NCI-H128 (cell line): ENCODE data around the gene PTH2.

Experiments
- DNase-seq: peaks from one replicate; lab custom pipeline; 2025; ENCODE audit not compliant: unreplicated experiment; lab: John Stamatoyannopoulos, UW

PTH2 gene

DNA sequence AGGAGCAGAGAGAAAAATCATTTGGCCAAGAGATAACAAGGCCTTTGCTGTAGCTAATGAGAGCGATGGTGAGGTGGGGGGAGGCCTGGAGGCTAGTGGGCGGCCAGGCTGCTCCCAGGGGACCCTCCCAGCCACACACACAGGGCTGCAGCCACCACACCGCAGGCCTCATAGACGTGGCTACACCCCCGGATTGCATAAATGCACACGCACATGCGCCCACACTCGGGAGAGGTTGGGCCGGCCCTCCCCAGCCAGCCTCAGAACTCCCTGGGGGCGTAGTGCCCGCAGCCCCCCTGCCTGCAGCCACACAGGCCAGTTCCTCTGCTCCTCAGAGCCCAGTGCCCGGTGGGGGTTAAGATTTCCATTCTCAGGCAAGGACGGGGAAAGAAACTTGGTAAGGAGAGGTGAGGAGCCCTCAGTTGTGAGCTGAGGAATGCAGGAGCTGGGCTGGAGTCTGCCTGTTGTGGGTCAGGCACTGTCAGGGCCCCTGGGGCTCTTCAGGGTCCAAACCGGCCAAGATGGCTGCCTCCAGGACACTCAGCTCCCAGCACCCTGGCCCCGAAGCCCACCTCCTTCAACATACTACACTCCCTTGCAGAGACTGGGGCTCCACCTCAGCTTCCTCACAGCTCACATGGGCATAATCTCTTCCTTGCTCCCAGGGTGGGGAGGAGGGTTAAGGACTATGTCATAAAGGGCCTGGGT is 8.0 kb downstream of the PTH2 start:
- DNase-seq, result no peak

DNA sequence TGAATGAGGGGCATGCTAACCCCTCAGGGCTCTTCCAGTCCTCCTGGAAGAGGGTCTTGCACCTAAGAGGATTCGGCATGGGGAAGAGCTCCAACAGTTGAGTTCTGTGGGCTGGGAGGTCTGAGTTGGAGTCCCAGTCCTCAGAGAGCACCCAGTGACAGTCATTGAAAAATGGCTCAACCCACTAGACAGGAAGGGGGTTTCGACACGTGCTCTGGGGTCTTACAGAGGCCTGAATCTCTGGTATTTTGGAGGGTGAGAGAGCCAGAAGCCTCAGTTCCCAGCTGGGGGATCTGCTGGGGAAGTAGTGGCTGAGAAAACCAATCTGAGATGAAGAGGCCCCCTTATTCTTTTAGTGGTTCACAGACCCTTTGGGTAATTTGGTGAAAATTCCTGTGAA is 9.0 kb downstream of the PTH2 start:
- DNase-seq, result no peak

DNA sequence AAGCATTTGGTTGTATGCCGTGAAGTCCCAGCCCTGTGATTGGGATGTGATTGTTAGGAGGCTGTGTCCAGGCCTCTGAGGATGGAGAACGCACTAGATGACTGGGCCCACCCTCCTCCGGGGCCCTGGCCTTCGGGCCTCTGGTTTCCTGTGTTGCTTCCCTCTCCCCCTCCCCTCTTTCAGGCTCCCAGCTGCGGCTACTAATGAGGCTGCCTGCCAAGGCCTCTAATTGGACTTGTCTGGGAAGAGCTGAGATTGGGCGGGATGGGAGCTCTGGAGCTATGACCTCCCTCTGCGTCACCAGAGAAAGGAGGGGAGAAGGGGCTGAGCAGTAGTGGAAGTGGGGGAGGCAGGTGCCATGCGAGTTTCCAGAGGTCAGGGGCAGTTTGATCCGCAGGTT is 9.9 kb downstream of the PTH2 start:
- no peak for DNase-seq

DNA sequence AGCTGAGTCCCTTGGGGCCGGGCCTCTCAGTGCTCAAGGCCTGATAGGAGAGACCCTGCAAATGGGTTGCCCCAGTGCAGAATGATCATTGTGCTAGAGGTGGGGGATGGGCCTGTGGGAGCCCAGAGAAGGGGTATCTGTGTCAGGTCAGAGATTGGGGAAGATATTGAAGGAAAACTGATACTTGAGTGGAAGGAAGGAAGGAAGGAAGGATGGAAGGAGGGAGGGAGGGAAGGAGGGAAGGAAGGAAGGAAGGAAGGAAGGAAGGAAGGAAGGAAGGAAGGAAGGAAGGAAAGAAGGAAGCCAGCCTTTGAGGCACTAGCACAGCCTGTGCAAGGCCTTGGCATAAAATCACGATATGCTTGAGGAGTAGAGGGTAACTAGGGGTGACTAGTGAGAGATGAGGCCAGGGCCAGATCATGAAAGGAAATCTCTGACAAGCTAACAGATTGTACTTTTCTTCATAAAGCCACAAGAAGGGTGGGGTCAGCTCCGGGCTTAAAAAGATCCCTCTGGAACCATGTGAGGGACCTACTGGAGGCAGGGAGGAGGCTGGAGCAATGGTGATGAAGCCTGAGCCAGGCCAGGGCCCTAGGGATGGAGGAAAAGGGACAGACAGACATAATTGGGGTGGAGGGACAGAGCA is 11.4 kb downstream of the PTH2 start:
- no peak for DNase-seq

DNA sequence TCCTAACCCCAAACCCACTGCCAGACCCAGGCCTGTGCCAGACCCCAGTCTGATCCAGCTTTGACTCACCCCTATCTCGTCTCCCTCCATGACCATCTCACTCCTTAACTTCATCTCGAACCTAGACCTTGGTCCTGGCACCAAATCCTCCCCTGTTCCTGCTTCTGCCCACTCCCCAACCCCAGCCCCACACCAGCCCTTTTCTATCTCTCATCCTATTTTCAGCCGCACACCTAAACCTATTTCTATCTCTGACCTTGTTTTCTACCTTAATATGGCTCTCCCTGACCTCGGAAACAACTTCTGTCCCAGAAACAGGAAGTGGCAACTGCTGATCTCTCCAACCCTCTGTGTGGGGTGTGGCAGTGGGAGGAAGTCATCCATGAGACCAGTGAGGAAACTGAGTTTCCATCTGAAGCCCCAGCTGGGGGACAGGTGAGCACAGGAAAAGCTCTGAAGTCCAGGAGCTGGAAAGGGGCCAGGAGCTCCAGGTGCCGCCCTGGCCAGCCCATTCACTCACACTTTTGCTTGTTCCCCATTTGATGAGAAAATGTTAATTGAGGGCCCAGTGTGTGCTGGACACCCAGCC is 13.7 kb downstream of the PTH2 start:
- DNase-seq, result no peak

DNA sequence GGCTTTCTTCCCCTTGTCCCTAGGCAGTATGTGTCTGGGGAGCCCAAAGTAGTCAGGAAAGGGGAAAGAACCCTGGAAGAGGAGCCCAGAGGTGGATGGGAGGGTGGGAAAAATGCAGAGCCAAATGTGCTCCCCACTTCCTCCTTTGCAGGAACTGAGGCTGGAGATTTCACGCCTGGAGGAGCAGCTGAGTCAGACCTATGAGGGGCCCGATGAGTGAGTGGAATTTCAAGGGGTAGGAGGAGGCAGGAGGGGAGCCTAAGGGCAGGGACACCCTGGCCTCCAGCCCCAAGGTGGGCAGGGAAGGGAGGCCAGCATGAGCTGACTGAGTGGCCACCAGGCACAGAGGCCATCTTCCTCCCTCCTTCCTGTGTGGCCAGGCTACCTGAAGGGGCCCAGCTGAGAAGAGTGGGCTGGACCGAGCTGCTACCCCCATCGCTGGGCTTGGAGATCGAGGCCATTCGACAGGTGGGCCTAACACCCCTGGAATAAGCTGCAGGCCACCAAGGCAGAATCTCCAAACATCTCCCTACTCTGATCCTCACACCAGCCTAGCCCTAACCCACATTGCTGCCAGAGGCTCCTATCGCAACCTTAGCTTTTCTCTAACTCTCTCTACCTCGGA is 14.3 kb downstream of the PTH2 start:
- DNase-seq, result no peak

DNA sequence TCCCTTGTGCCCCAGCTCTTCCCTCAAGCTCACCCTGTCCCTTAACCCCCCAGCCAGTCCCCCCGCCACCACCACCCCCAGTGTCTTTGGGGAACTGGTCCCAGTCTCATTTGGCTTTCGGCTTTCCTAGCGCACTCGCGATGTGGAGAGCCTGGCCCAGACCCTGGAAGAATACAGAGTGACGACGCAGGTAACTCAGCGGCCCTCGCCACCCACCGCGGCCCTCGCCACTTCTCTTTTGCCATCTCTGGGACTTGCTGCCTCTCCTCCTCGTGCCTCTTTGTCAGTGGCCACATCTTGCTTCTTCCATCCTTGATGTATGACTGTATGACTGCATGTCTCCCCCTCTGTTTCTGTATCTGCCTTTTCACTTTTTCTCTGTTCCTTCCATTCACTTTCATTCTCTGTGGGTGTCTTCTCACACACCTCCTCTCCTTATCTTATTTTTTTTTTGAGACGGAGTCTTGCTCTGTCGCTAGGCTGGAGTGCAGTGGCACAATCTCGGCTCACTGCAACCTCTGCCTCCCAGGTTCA is 15.7 kb downstream of the PTH2 start:
- DNase-seq, result no peak

DNA sequence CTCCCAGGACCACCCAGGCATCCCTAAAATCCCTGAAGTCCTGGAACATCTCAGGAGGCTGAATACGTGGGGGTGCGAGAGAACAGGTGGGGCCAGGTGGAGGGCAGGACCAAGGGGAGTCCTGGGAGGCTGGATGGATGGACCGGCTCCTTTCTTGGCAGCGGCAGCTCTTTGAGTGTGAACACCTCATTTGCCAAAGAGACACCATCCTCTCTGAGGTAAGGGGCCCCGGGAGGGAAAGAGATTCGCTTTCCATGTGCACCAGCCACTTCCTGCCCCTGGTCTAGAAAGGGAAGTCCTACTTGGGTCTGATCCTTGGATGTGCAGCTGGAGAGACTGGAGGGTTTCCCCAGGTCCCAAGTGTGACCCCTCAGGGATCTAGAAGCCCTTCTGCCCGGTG is 16.2 kb downstream of the PTH2 start:
- DNase-seq, result no peak

DNA sequence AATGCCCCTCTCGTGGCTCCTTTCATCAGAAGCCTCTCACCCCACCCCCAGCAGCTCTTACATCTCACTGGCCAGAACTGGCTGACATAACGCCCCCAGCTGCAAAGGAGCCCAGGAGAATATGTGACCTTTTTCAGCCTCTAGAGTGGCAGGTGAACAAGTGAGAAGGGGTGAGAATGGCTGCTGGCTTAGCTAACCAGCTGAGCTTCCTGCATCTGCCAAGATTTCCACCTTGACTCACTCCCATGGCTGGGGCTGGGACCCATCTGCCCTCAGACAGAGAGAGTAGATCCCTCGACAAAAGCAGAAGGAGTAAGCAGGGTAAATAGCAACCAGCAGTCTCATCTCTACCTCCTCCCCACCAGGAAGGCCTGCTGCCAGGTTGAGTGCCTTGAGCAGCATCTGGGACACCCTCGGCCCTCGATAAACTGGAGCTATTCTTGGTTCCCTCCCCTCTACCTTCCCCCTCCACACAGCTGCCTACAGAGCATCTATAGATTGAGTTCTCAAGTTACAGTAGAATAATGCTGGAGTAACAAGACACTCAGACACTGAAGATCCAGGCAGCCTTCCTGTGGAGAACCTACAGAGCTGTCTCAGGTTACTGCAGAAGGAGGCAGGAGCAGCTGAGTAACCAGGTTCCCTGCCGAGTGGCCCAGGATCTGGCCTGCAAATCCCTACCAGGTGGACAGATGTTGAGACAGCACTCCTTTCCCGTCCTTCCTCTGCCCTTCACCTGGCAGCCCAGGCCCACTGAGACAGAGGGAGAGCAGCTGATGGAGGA is 19.6 kb downstream of the PTH2 start:
- DNase-seq, result peak; percentile 89

DNA sequence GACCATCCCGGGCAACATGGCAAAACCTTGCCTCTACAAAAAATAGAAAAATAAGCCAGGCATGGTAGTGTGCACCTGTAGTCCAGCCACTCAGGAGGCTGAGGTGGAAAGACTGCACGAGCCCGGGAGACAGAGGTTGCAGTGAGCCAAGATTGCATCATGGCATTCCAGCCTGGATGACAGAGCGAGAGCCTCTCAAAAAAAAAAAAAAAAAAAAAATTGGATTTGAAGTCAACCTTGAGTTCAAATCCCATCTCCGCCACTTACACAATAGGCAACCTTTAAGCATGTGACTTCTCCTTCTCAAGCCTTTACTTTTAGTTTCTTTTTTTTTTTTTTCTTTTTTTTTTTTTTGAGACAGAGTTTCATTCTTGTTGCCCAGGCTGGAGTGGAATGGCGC is 23.2 kb downstream of the PTH2 start:
- DNase-seq, result no peak

DNA sequence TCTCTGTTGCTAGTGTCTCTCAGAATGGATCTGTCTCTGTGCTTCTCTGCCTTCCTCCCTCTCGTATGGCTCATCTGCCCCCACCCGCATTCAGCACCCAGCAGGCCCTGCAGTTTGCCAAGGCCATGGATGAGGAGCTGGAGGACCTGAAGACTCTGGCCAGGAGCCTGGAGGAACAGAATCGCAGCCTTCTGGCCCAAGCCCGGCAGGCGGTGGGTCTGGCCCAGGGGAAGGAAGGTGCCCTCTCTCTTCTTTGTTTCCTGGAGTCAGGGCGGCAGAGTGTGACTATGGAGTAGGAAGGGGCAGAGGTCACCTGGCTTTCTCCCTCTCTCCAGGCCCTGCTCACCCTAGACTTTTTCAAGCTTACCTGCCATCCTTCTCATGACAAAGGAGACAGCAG is 24.3 kb downstream of the PTH2 start:
- no peak for DNase-seq

DNA sequence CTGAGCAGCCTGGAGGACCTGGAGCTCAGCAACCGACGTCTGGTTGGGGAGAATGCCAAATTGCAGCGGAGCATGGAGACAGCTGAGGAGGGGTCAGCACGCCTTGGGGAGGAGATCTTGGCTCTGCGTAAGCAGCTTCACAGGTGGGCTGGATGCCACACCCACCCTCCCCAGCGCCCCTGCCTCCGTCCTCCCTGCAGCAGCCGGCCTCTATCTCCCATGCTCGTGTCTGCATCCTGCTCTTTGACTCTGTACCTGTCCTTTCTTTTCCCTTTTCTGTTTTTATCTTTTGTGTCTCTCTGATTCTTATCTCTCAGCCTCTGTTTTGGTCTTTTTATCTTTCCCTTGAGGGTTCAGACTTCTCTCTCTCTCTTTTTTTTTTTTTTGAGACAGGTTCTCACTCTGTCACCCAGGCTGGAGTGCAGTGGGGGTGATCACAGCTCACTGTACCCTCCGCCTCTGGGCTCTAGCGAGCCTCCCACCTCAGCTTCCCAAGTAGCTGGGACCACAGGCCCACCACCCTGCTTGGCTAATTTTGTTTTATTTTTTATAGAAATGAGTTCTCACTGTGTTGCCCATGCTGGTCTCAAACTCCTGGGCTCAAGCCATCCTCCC is 25.1 kb downstream of the PTH2 start:
- no peak for DNase-seq

DNA sequence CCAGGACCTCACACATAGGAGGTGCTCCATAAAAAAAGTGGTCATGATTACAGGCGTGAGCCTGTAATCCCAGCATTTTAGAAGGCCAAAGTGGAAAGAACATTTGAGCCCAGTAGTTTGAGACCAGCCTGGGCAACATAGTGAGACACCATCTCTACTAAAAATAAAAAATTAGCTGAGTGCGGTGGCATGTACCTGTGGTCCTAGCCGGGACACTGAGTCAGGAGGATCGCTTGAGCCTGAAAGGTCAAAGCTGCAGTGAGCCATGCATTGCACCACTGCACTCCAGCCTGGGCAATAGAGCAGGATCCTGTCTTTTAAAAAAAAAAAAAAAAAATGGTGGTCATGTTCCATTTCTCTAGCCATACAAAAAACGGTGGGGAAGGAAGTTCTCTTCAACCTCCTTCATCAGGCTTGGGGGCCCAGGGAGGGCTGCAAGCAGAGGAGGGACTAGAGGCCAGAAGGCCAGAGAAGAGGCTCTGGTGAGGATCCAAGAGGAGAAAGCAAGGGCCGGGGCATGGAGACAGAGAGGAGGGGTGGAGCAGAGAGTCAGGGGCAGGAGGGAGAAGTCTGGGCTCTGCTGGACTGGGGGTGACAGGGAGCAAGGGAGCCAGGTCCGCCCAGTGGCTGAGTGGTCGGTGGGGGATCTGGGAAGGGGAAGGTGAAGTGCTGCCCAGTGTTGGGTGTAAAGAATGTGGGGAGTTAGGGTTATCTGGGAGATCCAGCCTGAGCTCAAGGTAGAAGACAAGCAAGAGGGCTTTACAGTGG is 26.3 kb downstream of the PTH2 start:
- DNase-seq, result no peak

DNA sequence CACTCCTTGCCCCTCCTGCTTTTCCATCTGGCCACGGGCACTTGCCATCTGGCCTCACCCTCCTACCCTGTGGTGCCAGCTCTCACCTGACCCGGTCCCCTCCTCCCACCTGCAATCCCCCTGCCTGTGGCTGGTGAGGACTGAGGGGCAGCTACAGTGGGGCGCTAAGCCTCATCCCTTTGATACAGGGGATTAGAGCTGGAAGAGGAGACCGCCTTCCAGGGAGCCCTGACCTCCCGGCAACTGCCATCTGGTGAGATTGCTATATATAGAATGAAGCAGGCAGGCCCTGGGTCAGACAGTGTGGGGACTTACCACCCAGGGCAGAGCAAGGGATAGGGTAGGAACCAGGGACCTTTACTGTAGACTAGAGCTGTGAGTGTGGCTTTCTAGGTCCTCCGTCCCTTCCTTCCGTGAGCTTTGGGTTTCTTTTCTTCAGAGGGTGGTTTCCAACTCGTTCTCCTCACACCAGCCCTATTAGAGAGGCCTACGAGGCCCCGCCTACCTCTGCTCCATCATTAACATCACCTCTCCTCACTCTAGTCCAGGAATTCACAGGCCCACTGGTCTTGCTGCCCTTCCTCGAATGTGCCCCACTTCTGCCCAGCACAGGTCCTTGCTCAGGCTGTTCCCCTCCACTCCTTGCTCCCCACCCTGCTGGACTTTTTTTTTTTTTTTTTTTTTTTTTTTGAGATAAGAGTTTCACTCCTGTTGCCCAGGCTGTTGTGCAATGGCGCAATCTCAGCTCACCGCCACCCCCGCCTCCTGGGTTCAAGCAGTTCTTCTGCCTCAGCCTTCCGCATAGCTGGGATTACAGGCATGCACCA is 27.4 kb downstream of the PTH2 start:
- DNase-seq, result no peak

DNA sequence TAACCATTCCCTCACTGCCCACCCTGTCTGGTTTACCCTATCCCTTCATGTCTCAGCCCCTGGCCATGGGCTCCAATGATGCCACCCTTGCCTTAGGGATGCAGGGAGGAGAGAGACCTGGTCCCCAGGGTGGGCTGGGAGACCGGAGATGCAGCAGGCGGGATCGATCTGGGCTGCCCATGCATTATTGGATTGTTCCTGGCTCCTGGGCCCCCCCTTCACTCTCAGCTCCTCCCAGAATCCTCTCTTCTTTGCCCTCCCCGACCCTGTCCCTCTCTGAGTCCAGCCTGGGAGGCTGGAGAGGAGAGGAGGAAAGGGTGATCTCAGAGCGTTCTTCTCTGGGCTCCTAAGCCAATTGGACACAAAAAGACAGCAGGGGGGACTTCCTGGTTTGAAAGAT is 29.4 kb downstream of the PTH2 start:
- DNase-seq, result no peak

DNA sequence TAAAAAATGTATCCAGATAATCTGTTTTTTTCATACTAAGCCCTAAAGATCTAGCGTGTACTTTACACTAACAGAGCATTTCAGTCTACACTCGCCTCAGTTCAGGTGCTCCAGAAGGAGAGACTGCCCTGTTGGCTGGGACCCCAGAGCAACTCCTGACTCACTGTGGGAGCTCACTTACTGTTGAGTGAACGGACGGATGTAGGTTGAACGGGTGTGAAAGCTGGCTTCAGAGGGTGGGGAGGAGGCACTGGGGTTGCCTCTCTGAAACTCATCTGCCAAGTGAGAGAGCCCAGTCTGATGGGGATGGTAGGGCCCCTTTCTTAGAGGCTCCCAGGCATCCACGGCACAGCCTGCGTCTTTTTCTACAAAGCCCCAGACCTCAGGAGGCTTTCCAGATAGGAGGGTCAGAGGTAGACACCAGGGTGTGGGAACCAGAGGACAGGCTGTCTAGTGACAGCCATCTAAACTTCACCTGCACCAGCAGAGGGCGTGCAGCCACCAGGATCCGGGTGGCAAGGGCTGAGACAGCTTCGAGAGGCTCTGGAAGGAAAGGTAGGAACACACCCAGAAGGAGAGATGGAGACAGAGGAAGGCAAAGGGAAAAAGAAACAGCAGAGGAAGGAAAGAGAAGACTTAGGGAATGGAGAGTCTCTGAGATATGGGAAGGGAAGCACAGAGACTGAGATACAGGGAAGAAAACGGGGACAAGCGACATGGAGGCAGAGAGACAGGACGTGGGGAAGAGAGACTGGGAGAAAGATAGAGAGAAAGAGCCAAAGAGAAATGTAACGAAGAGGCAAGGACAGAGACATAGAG is 31.5 kb downstream of the PTH2 start:
- DNase-seq, result peak; percentile 88

DNA sequence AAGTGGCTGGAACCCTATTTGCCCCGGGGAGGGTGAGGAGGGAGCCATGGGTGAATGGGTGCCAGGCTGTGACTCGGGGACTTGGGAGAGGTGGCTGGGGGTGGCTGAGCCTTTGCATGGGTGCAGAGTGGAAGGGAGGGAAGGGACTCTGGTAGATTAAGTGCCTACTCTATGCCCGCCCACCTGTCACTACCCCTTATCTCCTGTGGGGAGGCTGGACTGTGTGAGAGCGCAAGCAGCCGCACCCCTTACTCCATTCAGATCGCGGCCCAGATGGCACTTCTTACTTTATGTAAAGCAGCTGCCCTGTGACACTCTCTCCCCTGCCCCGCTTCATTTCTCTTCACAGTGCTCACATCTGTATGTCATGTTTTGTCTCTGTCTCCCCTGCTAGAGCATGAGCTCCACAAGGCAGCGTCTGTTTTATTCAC is 32.3 kb downstream of the PTH2 start:
- DNase-seq, result no peak
